Cerebellar nuclear complex (tissue), 1 donor: ENCODE measurements around the gene MKRN2.
A peak's percentile ranks its signal among the peaks of the same experiment; 100 is the strongest.

Source experiments
- DNase-seq, 2 experiments: peaks; one replicate each; lab custom pipeline; 2025; lab: John Stamatoyannopoulos, UW

The MKRN2 gene

DNA sequence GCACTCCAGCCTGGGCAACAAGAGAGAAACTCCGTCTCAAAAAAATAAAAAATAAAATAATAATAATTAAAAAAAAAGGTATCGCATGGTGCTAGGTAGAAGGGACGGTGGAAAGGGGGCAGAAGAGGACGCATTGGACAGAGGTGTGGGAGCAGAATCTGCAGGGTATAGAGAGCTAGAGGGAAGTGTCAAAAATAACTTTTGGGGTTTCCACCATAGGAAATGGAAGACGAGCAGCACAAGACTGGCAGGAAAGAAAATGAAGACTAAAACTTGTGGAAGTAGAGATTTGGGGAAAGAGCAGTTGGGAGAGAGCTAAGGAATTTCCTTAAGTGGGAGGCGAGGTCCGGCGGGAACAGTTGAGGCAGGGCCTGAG is 585 bp upstream of the MKRN2 start:
- no peak for DNase-seq

DNA sequence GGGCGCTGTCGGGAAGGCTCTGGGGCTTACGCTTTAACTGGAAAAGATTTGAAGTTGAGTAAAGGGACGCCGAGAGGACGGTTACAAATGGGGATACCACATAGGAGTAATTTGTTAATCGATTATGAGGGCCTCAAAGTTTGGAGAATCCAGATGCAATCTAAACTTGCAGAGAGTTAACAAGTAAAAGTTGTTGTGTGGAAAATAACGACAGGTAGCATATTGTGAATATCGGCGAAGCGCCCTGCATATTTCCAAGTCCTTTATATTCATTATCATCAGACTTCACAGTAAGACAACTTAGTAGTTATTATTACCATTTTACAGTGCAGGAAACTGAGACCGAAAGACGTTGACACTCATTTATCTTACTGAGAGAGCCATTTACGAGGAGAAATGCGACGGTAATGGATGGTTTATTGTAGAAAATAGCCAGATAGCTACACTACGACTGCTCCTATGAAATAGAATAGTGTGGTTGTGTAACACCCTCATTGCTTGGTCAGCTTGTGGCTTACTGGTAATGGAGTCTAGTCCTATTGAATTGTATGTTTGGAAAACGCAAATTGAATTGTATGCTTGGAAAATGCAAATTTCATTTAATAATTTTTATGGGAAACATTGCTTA is 700 bp downstream of the MKRN2 start:
- DNase-seq: peak in 1 of 2 experiments; percentile 20

DNA sequence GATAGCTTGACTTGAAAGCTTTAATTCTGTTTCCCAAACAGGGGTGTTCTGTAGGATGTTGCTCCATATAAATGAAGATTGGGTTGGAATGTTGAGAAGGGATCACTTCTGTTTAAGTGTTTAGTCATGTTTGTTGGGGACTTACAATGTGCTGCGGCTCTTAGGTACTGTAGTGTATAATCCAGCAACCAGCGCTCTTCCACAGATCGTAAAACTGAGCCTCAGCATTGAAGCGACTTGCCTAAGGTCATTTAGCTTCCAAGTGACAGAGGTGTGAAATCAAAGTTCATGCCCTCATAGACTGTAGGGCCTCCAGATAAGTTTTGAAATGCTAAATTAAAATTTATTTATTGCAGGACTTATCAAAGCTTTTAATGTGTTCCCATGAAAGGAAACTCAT is 1.8 kb downstream of the MKRN2 start:
- no peak for DNase-seq

DNA sequence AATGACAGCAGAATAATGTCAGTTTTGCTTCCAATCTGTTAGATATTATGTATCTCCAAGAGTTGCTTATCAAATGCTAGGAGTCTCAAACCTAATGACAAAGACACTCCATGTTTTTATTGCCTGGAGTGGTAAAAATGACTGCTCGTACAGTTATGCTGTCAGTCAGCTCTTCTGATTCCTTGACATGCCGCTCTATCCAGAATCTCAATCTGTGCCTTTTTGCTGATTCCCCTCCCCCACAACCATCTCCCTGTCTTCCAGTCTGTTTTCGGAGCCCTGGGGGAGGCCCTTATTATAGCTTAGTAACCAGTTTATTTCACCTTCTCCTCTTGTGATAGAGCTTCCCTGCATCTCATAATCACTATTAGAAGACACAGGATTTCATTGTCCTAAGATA is 2.6 kb downstream of the MKRN2 start:
- peak in 1 of 2 experiments; percentile 4 for DNase-seq

DNA sequence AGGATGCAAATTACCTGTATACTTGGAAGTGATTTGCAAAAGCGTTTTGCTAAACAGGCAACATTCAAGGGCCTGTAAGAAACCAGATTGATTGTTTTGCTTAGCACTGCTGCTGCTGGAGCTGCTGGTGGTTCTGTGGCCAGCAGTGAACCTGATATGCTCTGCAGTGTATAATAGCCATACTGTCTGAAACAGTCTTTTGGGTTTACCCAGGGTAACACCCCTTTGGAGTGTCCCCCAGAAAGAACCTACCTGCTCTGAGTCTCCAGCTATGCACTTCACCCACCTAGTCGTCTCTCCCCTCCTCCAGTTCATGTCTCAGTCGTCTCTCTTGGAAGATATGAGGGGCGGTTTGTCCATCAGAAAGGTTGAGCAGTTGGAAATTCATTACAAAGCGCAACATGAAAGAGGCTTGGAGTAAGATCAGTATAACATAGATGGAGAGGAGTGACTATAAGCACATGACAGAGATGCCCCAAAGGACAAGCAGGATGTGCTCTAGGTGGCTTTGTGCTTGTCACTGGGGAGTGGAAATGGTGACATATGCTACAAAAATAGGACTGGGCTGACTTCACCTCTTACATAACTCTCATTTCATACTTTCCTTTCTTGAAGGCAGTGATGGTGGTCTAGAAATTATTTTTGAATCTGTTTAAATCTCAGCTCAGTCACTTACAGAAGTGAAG is 3.8 kb downstream of the MKRN2 start:
- DNase-seq: peak; percentile 26 to 44

DNA sequence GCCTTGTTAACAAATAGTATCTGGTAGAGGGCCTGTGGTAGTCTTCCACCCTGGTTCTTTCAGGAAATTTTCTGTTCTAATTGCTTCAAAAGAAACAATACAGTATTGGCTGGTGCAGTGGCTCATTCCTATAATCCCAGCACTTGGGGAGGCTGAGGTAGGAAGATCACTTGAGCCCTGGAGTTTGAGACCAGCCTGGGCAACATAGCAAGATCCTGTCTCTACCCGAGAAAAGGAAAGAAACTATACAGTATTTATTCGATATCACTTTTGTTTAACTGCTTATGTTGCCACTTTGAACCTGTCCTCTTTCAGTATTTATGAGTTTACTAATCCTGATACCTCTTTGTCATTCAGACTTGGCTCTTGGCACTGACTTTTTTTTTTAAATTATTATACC is 4.5 kb downstream of the MKRN2 start:
- DNase-seq: no peak

DNA sequence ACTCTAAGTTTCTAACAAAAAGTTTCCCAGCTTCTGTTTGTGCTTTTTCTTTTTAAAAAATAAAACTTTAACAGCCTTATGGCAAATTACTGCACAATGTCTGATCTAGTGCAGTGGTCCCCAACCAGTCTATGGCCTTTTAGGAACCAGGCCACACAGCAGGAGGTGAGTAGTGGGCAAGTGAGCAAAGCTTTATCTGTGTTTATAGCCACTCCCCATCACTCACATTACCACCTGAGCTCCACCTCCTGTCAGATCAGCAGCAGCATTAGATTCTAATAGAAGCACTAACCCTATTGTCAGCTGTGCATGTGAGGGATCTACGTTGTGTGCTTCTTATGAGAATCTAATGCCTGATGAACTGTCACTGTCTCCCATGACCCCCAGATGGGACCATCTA is 5.6 kb downstream of the MKRN2 start:
- DNase-seq: no peak

DNA sequence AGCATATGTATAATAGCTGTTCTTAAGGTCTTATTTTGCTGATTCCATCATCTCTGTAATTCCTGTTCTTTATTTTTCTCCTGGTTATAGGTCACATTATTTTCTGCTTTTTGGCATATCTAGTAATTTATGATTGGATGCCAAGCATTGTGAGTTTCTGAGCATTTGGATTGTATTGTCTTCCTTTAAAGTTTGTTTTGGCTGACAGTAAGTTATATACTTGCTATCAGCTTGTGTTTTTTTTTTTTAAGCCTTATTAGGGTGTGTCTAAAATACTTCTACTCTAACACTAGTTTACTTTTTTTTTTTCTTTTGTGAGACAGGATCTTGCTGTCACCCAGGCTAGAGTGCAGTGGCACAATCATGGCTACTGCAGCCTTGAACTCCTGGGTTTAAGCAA is 10.1 kb downstream of the MKRN2 start:
- DNase-seq: no peak

DNA sequence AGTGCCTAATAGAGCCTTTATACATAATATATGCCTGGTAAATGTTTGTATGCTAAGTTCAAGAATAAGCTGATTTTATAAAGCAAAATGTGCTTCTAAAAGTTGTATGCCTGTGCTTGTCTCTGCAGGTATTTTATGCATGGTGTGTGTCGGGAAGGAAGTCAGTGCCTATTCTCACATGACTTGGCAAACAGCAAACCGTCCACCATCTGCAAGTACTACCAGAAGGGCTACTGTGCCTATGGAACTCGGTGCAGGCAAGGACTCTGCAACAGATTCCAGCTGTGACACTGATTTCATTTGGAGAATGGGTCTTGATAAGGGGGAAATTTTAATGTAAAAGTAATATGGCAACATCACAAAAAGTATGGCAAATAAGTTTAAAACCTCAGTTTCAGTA is 11.9 kb downstream of the MKRN2 start:
- DNase-seq: no peak

DNA sequence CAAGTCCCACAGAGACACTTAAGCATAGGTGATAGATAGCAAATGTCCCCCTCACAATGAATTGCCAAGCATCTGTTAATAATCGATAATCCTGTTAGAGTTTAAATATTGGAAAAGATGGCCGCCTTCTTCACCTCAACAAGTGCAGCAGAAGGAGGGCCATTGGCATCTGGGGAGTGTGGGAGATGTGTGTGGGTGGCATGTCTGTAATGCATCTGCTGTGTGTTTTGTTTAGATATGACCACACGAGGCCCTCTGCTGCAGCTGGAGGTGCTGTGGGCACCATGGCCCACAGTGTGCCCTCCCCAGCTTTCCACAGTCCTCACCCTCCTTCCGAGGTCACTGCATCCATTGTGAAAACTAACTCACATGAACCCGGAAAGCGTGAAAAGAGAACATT is 12.9 kb downstream of the MKRN2 start:
- no peak for DNase-seq

DNA sequence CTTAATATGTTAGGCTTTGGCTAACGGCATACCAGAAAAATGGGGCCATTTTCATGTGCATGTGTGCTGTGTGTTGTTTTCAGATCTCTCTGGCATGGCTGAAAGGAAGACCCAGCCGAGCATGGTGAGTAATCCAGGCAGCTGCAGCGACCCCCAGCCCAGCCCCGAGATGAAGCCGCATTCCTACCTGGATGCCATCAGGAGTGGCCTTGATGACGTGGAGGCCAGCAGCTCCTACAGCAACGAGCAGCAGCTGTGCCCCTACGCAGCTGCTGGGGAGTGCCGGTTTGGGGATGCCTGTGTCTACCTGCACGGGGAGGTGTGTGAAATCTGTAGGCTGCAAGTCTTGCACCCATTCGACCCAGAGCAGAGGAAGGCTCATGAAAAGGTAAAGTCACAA is 15.1 kb downstream of the MKRN2 start:
- DNase-seq: no peak

DNA sequence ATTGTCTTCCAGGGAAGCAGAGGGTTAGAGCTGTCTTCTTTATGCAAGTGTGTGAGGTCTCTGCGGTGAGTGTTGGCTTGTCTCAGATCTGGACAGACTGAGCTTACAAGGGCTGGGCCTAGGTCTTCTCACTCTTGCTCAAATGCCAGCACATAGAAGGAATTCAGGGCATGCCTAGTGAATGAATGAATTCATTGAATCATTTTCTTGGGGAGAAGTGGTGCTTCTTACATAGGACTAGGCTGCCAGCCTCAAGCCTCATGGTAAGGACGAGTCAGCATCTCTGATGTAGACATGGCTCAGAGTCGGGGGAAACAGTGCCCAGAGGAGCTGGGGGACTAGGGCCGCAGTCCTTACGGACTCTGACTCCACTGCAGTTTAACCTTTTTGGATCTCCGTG is 17.2 kb downstream of the MKRN2 start:
- no peak for DNase-seq

DNA sequence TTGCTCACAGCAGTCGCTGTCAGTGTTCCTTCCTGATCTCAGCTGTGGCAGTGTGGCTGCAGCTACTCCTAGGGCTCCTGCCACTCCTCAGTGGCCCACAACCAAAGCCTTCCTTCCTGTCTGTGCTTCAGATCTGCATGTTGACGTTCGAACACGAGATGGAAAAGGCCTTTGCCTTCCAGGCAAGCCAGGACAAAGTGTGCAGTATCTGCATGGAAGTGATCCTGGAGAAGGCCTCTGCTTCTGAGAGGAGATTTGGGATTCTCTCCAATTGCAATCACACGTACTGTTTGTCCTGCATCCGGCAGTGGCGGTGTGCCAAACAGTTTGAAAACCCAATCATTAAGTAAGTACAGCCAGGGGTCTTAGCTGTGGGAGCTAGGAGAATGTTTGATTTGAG is 17.8 kb downstream of the MKRN2 start:
- DNase-seq: no peak

DNA sequence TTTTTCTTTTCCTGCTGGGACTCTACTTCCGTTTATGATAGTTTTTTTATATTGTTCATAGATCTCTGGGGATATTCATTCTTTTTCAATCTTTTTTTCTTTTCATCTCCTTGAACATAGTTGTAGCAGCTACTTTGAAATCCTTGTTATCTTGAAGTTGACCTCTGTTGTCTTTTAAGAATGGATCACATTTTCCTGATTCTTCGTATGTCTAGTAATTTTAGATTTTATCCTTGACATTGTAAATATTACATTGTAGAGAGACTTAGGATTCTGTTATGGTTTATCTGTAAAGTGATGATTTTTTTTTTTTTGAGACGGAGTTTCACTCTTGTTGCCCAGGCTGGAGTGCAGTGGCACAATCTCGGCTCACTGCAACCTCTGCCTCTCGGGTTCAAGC is 20.5 kb downstream of the MKRN2 start:
- DNase-seq: no peak

DNA sequence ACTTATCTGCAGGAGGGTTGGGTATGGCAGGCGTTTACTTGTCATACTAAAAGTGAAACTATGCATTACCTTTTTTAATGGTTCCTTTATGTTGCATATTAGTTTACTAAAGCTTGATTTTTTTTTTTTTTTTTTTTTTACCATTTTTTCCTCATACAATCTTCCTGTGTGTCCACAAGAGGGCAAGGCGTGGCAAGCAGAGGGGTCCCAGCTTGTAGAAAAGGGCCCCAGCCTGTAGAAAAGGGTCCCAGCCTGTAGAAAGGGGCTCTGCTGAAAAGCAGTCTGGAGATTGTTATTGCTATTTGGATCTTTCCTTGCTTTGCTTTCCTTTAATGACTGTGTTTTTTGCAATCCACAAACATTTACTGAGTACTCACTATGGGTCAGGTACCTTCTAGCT is 21.9 kb downstream of the MKRN2 start:
- no peak for DNase-seq

DNA sequence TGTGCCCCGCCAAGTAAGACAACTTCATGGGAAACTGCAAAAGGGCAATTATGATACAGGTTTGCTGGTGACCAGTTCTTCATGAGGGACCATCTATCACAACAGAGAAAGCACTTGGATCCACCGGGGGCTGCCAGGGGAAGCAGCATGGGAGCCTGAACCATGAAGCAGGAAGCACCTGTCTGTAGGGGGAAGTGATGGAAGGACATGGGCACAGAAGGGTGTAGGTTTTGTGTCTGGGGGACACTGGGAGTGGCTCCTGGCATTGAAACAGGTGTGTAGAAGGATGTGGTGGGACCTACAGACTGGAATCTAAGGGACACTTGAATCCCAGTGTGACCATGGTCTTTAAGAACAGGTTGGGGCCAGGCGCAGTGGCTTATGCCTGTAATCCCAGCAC is 22.6 kb downstream of the MKRN2 start:
- DNase-seq: no peak

DNA sequence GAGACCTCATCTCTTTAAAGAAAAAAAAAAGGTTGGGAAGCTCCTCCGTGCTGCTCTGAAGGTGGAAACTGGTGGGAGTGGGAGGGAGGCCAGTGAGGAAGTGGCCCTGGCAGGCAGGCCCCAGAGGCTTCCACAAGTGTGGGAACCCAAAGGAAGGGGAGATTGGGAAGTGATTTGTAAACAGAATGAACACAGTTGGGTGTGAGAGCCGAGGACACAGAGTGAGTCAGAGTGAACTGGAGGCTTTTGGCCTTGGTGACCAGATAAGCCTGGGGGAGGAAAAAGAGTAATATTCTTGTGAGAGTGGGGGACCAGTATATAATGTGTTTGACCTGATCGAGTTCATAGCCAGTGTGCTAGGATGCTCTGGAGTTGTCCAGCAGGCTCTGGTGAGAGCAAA is 23.0 kb downstream of the MKRN2 start:
- no peak for DNase-seq

DNA sequence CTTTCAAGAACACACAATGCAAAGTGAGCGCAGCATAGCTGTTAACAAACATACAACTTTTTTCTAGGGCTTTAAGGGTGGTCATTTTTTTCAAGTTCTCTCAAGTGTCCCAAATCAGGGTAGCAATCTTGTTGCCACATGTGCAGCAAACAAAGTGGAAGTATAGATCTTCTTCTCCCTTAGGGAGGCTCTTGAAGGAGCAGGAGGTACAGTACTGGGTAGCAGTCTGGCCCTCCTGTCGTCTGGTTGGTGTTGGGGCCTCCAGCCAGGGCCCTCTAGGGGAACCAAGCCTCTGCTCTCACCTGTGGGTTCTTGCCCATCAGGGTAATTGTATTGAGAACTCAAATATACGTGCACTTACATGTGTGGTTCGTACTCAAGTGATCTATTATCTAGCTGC is 25.8 kb downstream of the MKRN2 start:
- DNase-seq: no peak

DNA sequence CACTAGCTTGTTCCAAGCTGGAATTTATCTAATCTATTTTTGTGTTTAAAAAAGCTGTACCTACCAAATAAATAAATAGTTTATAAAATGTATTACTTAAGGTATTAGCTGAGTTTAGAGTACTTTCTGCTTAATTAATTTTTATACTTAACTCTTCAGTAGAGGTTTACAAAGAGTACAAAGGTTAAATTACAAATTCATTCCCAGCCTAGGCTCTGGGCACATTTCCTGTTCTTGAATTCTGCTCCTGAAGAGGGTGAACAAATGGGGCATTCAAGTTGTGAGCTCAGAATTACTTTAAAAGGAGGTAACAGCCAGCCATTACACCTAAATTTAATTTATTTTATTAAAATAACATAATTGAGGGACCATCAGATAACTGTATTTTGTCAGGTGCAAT is 26.4 kb downstream of the MKRN2 start:
- DNase-seq: no peak

DNA sequence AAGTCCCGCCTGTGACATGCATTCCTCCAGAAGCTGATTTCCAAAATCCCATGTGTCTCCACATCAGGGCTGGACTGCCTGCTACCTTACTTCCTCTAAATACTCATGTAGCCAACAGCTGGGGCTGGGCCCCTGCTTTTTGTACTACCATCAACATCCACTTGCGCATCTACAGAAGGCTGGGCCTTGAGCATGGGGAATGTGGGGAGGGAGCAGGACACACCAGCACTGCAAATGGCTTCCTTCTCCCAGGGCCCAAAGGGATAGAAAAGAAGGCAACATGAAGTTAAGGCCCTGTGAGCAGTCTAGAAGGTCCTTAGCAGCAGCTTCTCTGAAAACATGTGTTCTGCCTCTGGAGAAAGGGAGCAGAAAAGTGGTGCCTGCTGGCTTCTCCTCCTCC is 27.2 kb downstream of the MKRN2 start:
- DNase-seq: no peak

DNA sequence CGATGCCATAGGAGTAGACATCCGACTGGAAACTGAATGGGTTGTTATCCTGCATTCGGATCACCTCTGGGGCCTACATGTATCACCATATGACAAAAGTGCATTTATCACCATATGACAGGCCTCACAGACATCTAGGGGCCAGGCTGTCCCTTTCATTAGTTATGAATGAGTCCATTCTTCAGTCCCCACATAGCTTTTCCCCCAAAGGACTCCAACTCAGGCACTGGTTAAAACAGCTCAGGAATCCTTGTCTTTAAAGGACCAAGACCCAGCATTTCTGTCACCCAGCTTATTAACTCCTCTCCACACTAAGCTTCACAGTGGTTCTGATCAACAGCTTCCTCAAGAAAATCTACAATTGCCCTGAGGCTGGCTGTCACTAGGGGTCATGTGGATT is 28.3 kb downstream of the MKRN2 start:
- no peak for DNase-seq

DNA sequence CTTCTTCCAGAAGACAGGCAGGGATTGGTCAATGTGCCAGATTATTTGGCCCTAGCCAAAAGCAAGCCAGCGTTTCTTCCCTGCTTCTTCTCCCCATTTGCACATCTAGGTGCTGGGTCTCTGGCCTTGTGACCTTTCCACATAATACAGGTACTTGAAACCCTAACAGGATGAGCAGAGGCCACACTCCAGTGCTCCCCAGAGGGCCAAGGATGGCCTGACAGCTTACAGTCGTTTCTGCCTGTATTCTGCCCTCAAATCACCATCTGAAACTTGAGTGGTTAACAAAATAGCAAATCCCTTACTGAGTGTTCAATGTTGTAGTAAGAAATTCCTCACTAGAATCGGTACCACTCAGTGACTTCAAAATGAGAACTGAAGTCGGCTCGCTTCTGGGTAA is 29.1 kb downstream of the MKRN2 start:
- no peak for DNase-seq

DNA sequence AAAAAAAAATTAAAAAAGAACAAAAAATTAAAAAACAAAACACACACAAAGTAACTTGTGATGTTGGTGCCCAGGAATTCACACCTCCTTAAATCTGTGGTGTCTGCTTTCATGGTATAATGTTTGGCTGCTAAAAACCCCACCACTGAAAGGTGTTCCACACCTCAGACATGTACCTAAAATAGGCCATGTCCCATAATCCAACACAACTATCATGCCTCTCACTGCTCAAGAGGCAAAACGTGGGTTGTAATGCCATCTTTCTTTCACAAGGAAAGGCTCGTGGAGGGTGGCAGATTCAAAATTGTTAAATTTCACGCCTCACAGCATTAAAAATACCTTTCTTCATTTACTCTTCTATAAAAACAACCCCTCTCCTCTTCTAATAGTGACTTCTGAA is 29.5 kb downstream of the MKRN2 start:
- DNase-seq: no peak
